AG04449 (cell line): ENCODE results near the gene SLC9A9.
A peak's percentile ranks its signal among the peaks of the same experiment; 100 is the strongest.

ENCODE experiments used
- CTCF ChIA-PET: fragments of 350-600 bp; formaldehyde crosslinking; extraction: SDS; loops from one replicate; lab custom pipeline; 2021; ENCODE audit warnings: antibody characterized with exemption; lab: Yijun Ruan, JAX
- POLR2A ChIA-PET: fragments of 400-600, 350-600 bp; formaldehyde crosslinking; extraction: SDS; loops from one replicate; lab custom pipeline; 2020; ENCODE audit warnings: antibody characterized with exemption, inconsistent platforms; lab: Yijun Ruan, JAX
- DNase-seq: peaks from one replicate; pipeline ENCODE4 v3.0.0-alpha.2; 2010; ENCODE audit warnings: low read depth, low spot score
- H3K4me3 ChIP-seq: 2 replicates; pipeline ENCODE4 v1.5.1; 2011; ENCODE audit warnings: low read depth, mild to moderate bottlenecking, control low read depth, low read length
- CTCF ChIP-seq: IDR thresholded peaks from one replicate; pipeline ENCODE4 v1.5.1; 2011; ENCODE audit warnings: mild to moderate bottlenecking, moderate library complexity, low read length, control low read depth, inconsistent platforms; ENCODE audit not compliant: insufficient read depth; ENCODE audit errors: missing control alignments

The SLC9A9 gene

GRCh38 chr3:143302638-143303171 is 545.6 kb downstream of the SLC9A9 start:
- DNase-seq = peak; percentile 68
- H3K4me3 ChIP-seq = no peak overlapping the region; the same call in 1 of the 2 replicates
- ChIA-PET POLR2A (no interaction called here), CTCF (no interaction called here)
- TF ChIP-seq CTCF = no peak

GRCh38 chr3:143301031-143301901 is 547.0 kb downstream of the SLC9A9 start:
- ChIA-PET CTCF (interaction anchor here (1.2 kb wide), 1 partner anchor 11 kb away, joined by 3 read pairs; no protein-coding TSS in a partner anchor), POLR2A (no interaction called here)
- DNase-seq = no peak
- no peak overlapping the region for H3K4me3 ChIP-seq
- TF ChIP-seq CTCF = no peak

DNA sequence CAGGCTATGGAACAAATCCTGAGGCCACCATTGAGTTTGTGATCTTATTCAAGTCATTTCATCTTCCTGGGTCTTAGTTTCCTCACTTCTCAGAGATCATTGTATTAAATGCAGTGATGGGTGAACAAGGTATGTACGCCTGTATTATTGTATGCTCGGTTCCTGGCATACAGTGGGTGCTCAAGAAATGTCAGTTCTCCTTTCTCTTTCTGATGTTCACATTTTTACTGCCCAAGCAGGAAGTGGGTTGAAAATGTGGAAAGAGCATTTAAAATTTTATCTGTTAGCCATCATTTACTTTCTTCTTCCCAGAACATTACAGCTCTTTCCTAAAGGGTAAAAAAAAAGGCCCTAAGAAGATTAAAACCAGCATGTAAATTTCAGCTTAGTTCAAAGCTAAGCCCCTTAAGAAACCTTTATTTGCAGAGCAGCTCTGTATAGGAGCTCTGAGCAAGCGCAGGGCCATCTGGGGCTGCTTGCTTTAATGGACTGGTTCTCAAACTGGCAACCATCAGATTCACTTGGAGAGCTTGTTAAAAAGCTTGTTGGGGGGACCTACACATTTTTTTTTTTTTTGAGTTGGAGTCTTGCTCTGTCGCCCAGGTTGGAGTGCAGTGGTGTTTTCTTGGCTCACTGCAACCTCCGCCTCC is 549.3 kb downstream of the SLC9A9 start:
- TF ChIP-seq CTCF = no peak
- ChIA-PET POLR2A (no interaction called here), CTCF (no interaction called here)
- no peak overlapping the region for H3K4me3 ChIP-seq
- no peak for DNase-seq

DNA sequence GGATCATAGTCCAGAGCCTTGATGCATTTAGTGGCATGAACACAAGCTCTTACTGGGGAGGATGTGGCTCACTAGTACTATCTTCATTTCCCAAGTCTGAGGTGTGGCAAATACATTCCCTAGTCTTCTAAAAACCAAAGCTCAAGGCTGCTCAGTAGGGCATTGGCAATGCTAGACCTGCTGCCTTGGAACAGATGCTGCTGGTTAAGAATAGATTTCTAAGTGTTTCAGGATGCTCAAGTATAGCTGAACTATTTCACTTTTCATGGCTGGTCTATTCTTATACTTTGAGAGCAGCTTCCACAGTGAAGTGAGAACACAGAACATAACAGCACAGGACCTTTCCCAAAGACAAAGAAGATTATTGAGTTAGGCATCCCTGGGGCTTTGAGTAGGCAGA is 549.9 kb downstream of the SLC9A9 start:
- no peak overlapping the region for H3K4me3 ChIP-seq
- no peak for TF ChIP-seq CTCF
- no peak for DNase-seq
- POLR2A ChIA-PET = no interaction called here
- CTCF ChIA-PET = no interaction called here

- no peak overlapping the region for H3K4me3 ChIP-seq
- ChIA-PET CTCF (no interaction called here), POLR2A (no interaction called here)
- DNase-seq = no peak
- TF ChIP-seq CTCF = no peak
Measured at GRCh38 chr3:143295201-143296080, 552.8 kb downstream of the SLC9A9 start.
